Vagina (tissue), 2 donors: ENCODE measurements around the gene ATP6V0C.

Experiments
- CTCF ChIP-seq, 3 experiments: fragments of 450-650 bp in 2 of 3; fragments of 200-600 bp in 1 of 3; sonication (generic) in 1 of 3; IDR thresholded peaks; one replicate each; pipeline ENCODE4 v1.5.1; 2017 to 2019; ENCODE audit warnings: antibody characterized with exemption in 3 of 3, mild to moderate bottlenecking in 2 of 3, moderate library complexity in 2 of 3
- POLR2AphosphoS5 ChIP-seq, 2 donors: sonication (generic); formaldehyde crosslinking; IDR thresholded peaks; one replicate each; pipeline ENCODE4 v1.9.0; 2017; ENCODE audit warnings: antibody characterized with exemption in 2 of 2, mild to moderate bottlenecking in 2 of 2, low read depth in 1 of 2; ENCODE audit not compliant: insufficient read depth in 1 of 2

GRCh38 chr16:2530629-2531318, 17.0 kb downstream of the ATP6V0C start:
- TF ChIP-seq CTCF (IDR thresholded peaks at IDR 0.05) (no peak), POLR2AphosphoS5 (IDR thresholded peaks at IDR 0.05; ENCODE audit: insufficient read depth in 1 of 2, low read depth in 1 of 2) (no peak)
